Upper lobe of right lung (tissue), 1 donor: ENCODE results near the gene MECR. TPM values are rescaled to one million over a fixed set of nuclear protein-coding genes. Genes with fewer than 3 reads are reported as not detected.

Source experiments
- ATAC-seq: fragments of 200-7000 bp; cut with Tn5 transposase; one replicate; pipeline ENCODE4 v1.9.1; 2020; ENCODE audit warnings: mild to moderate bottlenecking, moderate library complexity
- DNase-seq: peaks from one replicate; pipeline ENCODE4 v3.0.0-alpha.2; 2020
- H3K27ac ChIP-seq: fragments of 200-600 bp; one replicate; pipeline ENCODE4 v1.8.0; 2022
- H3K27me3 ChIP-seq: fragments of 200-600 bp; one replicate; pipeline ENCODE4 v1.8.0; 2022; ENCODE audit warnings: mild to moderate bottlenecking
- H3K36me3 ChIP-seq: fragments of 200-600 bp; one replicate; pipeline ENCODE4 v1.8.0; 2022
- H3K4me1 ChIP-seq: fragments of 200-600 bp; one replicate; pipeline ENCODE4 v1.8.0; 2022
- H3K4me3 ChIP-seq: fragments of 200-600 bp; one replicate; pipeline ENCODE4 v1.8.0; 2022; ENCODE audit warnings: mild to moderate bottlenecking
- H3K9me3 ChIP-seq: fragments of 200-600 bp; one replicate; pipeline ENCODE4 v1.8.0; 2022
- CTCF ChIP-seq: fragments of 200-600 bp; IDR thresholded peaks from one replicate; pipeline ENCODE4 v1.8.0; 2022; ENCODE audit warnings: antibody characterized with exemption
- intact Hi-C: fragments of 100-400 bp; cut with DNase I; formaldehyde crosslinking; loops from one replicate; pipeline ENCODE4 v1.11.0; 2022
- total RNA-seq: library from RNA; stranded (reverse); fragmentation: NEBNext Ultra II Directional; extraction: Animal tissue kit (Norgen Biotek cat#: 25700); gene quantifications from one replicate; pipeline ENCODE4 v1.2.1, GENCODE V29; 2021
- donor health status: DM: no; HTN: yes; CAD: no; lungs with severe emphysema.

The MECR gene
- total RNA-seq, 1 donor from 2014 or later = 16.5 TPM

GRCh38 chr1:29217633-29218032 is 13.1 kb downstream of the MECR start:
- Histone ChIP-seq H3K27ac (no peak overlapping the region), H3K4me3 (no peak overlapping the region), H3K9me3 (no peaks in the 10 kb centered on the region), H3K4me1 (no peaks in the 10 kb centered on the region), H3K36me3 (peaks cover 43% of the 10 kb centered on the region), H3K27me3 (no peaks in the 10 kb centered on the region)
- no peak for DNase-seq
- ATAC-seq = no peak
- TF ChIP-seq CTCF = no peak
- intact Hi-C loops = no loop called here

- no peak for DNase-seq
- peaks cover 38% of the 10 kb centered on the region for H3K36me3 ChIP-seq
- H3K4me1 ChIP-seq = no peaks in the 10 kb centered on the region
- no peak for ATAC-seq
- no peaks in the 10 kb centered on the region for H3K27me3 ChIP-seq
- intact Hi-C loops = no loop called here
- no peak overlapping the region for H3K27ac ChIP-seq
- TF ChIP-seq CTCF = no peak
- no peak overlapping the region for H3K4me3 ChIP-seq
- no peaks in the 10 kb centered on the region for H3K9me3 ChIP-seq
Observed at GRCh38 chr1:29213055-29213454, 17.7 kb downstream of the MECR start.

- intact Hi-C loops = no loop called here
- TF ChIP-seq CTCF = no peak
- Histone ChIP-seq H3K27ac (no peak overlapping the region), H3K27me3 (no peaks in the 10 kb centered on the region), H3K9me3 (no peaks in the 10 kb centered on the region), H3K36me3 (peaks cover 41% of the 10 kb centered on the region), H3K4me1 (no peaks in the 10 kb centered on the region), H3K4me3 (no peak overlapping the region)
- no peak for DNase-seq
- no peak for ATAC-seq
Observed at GRCh38 chr1:29211086-29212030, 19.4 kb downstream of the MECR start.

GRCh38 chr1:29210278-29211085 is 20.3 kb downstream of the MECR start:
- H3K27ac ChIP-seq = no peak overlapping the region
- no peaks in the 10 kb centered on the region for H3K27me3 ChIP-seq
- H3K9me3 ChIP-seq = no peaks in the 10 kb centered on the region
- DNase-seq (no peak), ATAC-seq (no peak)
- TF ChIP-seq CTCF = no peak
- peaks cover 42% of the 10 kb centered on the region for H3K36me3 ChIP-seq
- no peaks in the 10 kb centered on the region for H3K4me1 ChIP-seq
- H3K4me3 ChIP-seq = no peak overlapping the region
- intact Hi-C loops = no loop called here

GRCh38 chr1:29209173-29209572 is 21.6 kb downstream of the MECR start:
- DNase-seq (no peak), ATAC-seq (no peak)
- H3K4me1 ChIP-seq = no peaks in the 10 kb centered on the region
- intact Hi-C loops = loop anchor here (10.0 kb wide), 1 partner anchor 424 kb away; no protein-coding TSS in a partner anchor
- no peak overlapping the region for H3K27ac ChIP-seq
- TF ChIP-seq CTCF = no peak
- H3K36me3 ChIP-seq = peaks cover 40% of the 10 kb centered on the region
- no peak overlapping the region for H3K4me3 ChIP-seq
- no peaks in the 10 kb centered on the region for H3K9me3 ChIP-seq
- no peaks in the 10 kb centered on the region for H3K27me3 ChIP-seq
